Glomerular visceral epithelial cell (primary cell): Measurements from ENCODE around the gene KSR2.

Source experiments
- DNase-seq: peaks from one replicate; pipeline ENCODE4 v3.0.0-alpha.2; 2016; ENCODE audit errors: extremely low spot score

KSR2 gene

DNA sequence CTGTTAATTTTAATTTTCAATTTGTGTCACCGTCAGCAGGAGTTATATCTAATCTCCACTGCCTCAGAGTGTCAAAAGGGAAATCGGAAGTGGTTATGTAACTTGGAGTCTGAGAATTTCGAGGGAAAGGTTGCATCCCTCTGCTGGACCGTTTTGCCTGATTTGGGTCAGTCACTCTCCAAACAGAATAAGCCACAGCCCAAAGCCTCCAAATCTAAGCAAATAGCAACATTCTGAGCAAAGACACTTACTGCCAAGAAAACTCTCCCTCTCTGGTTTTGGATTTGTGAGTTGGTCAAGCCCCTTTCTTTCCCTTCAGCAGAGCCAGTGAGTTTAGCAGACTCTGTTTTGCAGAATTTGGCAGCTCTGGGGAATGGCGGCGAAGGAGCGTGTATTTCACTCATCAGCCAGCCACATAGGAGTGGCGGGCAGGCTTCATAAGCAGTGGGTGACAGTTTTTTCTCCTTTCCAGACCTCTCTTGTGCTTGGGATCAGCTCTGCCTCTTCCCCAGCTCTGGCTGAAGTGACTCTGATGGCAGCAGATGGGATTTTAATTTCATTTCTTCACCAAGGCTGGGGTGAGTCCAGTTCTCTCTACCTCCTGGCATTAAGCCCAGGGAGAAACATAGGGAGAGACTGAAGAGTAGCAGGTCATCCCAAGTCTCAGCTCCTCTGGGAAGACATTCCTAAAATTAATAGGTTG lies 388.6 kb downstream of the KSR2 start:
- DNase-seq, result no peak

DNA sequence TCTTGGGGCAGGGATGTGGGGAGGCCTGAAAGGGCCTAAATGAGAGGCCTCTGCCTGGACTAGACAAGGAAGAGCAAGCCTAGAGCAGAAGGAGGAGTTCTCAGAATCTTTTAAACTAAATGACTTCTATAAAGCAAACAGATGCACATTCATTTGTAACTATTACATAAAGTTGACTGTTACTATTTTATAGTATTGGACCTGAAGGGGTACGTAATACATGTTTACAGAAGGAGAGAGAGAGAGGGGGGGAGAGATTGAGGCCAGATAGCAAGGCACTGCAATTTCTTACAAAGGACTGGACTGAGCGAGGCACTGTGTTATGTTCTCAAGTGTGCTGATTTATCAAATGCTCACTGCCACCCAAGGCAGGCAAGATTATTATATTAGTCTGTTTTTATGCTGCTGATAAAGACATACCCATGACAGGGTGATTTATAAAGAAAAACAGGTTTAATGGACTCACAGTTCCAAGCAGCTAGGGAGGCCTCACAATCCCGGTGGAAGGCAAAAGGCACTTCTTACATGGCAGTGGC lies 391.6 kb downstream of the KSR2 start:
- no peak for DNase-seq

DNA sequence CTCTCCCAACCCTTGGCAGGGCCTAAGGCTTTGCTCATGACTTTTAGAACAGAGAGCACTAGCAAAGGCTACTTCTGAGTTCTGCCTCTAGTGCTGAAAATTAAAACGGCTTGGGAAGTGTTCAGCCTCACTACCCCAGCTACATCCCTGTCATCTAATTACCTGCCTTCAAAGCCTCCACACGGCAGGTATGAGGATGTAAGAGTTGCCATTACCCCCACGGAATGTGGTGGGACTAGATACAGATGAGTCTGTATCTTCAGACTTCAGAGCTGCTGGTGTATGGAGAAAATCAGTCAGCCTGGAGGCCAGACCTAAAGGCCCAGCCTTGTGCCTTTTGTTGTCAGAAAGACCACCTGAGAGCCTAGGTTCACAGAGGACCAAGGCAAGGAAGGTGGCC lies 392.7 kb downstream of the KSR2 start:
- DNase-seq, result no peak

DNA sequence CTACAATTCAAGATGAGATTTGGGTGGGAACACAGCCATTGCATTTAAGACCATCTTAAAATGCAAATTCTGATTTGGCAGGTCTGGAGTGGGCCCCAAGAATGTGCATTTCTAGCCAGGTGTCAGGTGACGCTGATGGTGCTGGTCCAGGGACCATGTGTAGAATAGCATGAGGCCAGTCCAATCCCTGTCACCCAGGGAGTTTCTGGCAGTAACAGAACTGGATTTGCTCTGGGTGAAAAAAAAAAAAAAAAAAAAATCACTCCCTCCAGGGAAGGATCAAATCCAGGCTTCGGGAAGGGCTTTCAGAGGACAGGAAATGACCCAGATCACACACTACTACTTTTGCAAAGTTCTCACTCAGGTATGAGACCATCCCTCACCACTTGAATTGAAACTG lies 394.1 kb downstream of the KSR2 start:
- DNase-seq, result no peak

DNA sequence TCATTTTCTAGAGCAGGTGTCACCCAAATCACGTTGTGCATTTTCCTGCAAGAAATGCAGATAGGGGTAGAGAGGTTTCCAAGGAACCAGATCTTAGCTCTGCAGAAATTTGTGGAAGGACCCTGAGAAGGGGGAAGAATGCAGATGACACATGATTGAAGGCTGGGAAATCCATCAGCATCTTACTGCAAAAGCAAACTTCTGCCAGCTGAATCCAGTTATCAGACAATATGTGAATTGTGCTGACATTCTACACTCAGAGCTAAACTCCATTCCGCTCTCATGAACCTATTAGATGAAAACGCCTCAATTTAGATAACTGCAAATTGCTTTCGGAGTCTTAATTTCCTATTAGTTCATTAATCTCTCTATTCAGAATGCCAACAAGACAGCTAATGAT lies 396.0 kb downstream of the KSR2 start:
- no peak for DNase-seq

DNA sequence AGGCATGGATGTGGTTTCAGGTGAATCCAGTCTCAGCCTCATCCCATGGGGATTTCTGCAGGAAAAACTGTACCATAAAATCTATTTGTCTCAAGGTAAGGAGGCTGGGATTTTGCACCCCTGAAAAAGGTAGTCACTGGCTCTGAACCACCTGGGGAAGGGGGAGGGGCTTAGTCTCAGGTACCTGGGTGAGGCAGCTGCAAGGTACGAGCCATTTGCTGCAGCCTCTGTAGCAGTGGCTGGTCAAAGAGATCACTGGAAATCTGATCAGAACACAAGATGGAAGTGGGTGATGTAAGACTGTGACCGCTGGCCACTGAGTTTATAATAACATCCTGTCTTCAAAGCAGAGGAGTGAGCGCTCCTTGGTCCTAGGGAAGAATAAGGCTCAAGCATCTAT lies 397.5 kb downstream of the KSR2 start:
- DNase-seq, result no peak

DNA sequence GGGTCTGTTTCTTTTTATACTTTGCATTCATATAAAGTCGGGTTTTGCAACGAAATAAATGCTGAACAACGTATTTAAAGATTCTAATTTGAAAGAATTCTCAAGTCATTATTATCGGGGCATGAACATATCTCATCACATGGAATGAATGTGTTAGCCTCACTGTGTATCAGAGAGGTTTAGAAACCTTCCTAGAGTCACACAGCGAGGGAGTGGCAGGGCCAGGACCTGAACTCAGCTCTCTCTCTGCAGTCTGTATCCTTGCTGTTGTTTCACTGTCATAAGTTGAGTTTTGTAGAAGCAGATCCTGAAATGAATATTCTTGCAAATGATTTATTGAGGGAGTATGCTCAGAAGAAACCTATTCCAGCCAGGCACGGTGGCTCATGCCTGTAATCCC lies 398.2 kb downstream of the KSR2 start:
- no peak for DNase-seq

DNA sequence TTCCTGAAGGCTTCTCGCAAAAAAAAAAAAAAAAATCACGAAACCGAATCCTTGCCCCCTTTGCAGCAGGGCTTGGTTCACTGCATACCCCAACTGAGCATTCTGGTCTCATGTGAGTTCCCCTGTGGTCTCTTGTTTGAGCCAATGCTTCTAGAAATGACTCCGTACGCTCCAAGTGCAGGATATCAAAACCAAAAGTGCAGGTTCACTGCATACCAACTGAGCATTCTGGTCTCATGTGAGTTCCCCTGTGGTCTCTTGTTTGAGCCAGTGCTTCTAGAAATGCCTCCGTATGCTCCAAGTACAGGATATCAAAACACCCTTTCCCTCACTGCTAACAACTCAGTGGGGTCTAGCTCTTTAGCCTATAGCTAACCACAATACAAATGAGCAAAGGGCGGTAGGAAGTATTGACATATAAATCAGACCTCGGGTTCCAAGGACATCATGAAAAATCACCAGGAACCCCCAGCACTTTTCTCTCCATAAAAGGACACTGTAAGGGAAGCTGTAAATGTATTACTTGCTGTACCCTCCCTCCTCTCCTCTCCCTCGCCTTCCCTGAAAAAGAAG lies 401.1 kb downstream of the KSR2 start:
- DNase-seq, result no peak

DNA sequence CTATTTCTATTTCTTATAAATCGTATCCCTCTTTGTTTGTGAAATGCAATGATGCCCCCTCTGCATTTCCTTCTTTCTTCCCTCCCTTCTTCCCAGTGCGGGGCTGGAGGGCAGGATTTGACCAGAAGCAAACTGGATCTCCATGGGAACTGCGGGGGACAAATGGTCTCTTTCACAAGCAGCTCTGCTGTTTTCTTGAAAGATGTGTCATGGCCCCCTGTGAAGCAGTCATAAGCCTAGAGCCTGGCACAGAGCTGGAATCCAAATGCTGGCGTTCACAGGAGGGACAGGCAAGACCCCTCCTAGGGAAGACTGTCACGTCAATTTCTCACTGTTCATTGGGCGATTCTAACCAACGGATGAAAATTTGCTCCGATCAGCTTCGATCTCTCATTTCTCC lies 403.9 kb downstream of the KSR2 start:
- DNase-seq, result no peak

DNA sequence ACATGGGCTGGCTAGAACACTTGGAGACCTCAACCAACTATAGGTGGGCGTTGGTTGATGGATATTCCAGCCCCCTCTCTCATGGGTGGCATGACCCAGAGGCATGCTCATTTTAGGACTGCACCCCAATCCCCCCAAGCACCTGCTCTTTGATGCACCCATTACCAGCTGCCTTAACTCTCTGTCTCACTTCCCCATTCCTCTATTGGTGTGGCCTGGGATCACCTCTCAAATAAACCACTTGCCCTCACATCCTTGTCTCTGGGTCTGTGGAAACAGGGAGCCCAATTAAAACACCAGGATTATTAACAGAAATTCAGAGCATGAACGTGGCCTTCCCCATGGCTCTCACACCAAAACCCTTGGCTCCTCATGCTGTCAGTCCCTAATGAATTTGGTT lies 405.1 kb downstream of the KSR2 start:
- no peak for DNase-seq

DNA sequence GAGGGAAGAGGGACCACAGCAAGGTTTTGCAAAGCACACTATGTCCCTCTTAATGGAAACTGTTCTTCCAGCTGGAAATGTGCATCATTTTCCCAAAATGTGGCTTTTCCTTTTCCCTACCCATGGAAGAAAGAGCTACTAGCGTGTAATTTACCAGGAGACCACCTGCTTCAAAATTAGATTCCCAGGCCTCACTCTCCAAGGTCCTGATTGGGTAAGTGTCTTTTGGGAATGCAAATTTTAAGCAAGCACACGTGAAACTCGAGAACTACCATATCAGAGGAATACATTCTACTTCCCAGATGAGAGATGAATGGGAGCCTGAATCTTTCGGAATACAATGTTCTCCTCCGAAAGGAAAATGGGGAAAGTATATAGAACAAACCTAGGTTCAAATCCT lies 405.8 kb downstream of the KSR2 start:
- no peak for DNase-seq

DNA sequence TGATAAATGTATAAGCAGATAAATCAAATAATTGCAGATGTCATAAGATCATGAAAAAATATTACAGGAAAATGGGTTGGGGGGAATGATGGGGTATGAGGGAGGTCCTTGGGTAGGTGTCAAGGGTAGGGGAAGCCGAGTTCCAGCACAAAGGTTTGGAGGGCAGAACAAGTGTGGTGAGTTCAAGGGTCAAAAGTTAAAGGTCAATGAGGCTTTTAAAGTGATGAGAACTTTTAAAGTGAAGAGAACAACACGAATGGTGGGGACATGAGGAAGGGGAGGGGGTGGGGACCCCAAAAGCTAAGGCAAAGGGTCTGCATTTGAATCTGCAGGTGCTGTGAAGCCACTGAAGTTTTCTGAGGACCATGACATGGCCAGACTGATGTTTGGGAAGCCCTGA lies 406.8 kb downstream of the KSR2 start:
- DNase-seq, result no peak

DNA sequence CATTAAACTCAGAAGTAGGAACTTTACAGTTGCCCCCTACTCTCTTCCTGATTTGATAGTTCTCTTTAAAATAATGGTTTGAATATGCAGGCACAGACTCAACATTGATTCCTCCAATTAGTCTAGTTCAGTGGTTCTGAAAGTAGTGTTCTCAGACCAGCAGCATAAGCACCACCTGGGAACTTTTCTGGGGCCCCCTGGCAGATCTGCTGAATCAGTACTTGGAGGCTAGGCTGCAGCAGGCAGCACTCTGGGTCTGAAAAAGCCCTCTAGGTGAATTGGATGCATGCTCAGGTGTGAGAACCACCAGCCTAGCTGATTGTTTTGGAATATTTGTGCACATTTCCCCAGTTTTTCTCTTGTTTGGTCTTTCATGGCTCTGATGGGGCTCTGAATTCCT lies 408.8 kb downstream of the KSR2 start:
- no peak for DNase-seq

DNA sequence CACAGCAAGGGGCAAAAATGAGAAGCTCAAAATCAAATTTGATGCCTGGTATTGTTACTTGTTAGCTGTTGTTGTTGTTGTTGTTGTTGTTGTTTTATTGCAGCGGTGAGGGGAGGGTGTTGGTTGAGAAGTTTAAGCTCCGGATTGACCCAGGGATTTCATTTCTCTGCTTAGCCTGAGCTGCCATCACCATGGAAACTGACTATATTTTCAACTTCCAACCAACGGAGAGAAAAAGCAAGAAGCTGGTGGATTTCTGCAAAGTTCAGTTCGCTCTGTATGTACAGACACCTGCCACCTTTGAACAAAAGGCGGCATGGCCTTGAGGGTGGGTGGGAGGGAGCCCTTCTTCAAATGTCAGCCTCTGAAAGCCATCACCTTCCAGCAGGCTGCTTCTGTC lies 412.9 kb downstream of the KSR2 start:
- no peak for DNase-seq

DNA sequence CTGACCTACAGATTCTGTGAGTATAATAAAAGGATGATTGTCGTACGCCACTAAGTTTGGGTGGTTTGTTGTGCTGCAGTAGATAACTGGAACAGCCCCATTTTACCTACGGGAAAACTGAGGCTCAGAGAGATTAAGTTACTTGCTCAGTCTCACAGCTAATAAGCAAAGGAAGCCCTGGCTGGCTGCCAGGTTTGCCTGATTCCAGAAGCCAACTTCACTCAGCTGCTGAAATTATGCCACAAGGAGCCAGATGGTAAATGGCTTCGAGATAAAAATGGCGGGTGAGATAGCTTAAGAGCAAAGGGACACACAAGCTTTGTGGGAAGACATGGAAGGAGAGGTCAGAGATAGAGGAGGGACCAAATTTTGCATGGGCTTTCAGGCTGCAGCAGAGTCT lies 415.8 kb downstream of the KSR2 start:
- DNase-seq, result no peak

DNA sequence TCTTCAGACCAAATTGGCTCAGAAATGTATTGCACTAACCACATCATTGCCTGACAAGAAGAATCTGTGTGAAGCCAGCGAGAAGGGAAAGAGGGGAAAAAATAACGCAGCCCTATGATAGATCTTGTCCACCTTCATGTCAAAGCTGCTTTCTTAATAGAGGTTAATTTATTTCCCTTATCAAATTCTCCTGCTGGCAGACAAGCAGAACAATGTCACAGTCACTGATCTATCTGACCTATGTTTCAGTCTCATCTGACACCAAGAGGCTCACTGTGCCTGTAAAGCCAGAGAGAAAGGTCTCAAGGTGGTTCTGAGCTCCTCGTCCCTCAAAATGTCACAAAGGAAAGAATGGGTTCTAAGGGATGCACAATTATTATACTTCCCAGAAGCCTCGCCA lies 417.1 kb downstream of the KSR2 start:
- DNase-seq, result no peak

DNA sequence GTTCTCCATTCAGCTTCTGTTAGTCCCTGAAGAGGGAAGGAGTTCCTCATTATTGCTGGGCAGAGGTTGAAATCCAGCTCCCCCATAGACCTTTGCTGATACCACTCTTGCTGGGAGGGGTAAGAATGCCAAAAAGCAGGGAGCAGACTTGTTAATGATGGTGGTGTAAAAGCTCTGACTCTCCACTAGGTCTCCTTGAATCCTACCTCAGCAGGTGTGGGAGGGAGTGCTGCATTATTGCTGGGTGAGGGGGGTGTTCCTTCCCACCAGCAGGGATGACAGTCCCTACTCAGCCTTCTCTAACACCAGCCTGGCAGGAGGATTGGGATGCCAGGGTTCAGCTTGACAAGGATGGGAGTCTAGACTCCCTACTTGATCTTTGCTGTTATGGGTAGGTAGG lies 421.6 kb downstream of the KSR2 start:
- DNase-seq, result no peak

DNA sequence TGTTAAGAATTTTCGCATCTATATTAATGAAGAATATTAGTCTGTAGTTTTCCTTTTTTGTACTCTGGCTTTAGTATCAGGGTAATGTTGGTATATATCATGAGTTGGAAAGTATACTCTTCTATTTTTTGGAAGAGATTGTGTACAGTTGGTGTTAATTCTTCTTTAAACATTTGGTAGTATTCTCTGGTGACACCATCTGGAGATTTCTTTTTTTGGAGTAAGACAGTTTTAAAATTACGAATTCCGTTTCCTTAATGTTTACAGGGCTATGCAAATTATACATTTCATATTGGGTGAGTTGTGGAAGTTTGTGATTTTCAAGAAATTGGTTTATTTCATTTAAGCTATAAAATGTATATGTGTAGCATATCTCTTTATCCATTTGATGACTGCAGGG lies 423.6 kb downstream of the KSR2 start:
- no peak for DNase-seq

DNA sequence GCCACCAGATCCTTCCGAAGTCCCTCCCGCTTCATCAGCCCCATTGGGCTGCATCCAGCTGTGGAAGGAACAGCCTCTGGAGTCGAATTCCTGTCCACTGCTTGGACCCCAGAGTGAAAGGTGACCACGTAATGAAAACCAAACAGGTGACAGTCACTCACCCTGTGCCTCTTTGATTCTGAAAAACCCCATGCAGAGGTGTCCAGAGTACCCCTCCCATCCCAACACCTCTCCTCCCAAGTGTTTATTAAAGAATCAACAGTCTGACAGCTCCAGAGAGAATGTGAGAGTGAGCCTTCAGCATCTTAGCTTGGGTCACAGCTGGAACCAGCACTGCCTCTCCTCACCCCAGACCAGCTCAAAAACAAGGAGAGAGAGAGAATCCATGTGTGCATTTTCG lies 428.8 kb downstream of the KSR2 start:
- no peak for DNase-seq

DNA sequence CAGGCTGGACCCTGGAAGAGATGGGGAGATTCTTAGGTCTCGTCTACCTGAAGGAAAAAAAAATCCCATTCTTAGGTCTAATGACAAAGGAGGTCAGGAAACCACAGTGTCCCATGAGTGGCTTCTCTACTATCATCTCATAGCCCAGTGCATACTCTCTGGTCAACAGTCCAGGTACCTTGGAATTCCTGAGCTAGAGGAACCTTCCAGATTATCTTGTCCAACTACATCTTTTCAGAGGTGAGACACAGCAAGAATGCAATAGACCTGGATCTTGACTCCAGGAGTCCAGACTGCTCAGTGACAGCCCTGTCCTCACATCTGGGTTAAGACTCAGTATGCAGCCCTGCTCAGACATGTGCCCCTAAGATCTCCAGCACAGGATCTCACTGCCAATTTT lies 429.9 kb downstream of the KSR2 start:
- DNase-seq, result no peak

DNA sequence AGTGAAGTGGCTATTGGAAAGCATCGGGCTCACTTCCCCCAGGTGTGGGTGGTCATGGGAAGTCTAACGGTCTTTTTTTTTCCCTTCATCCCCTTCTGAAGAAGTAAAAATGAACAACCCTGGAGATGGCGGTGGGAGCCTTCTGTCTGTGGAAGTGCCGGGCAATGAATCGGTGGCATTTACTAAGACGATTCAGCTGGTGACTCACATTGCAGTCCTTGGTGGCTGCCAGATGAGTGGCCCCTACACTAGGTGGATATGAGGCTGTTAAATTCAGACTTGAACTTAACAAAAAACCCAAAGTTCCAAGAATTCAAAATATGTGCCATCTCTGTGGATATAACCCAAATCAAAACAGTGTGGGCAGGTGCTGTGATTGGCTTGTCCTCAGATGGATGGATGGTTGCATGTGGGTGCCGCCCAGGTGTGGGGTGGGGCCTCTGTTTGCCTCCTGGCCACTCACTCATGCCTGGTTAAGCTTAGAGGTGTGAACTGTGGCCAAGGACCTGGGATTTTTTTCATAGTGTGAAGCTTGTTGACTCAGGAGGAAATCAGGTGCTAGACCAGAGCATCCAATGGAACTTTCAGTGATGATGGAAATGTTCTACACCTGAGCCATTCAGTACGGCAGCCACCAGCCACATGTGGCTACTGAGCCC lies 430.6 kb downstream of the KSR2 start:
- no peak for DNase-seq

DNA sequence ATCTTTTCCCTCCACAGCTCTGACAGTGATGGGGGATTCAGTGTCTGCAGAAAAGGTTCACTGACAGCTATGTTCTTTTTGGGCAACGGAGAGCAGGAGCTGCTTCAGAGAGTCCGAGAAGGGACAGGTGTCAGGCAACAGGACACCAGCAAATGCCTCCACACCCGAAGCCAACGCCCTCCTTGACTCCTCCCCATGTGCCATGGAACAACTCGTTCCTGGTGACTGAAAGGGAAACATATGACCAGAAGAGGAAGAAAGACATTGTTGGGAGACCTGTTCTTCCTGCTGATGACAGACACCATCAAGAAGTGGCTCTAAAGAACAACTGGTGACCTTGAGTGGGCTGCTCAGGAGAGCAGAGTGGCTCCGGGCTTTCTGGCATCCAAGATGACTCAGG lies 435.1 kb downstream of the KSR2 start:
- DNase-seq, result no peak

DNA sequence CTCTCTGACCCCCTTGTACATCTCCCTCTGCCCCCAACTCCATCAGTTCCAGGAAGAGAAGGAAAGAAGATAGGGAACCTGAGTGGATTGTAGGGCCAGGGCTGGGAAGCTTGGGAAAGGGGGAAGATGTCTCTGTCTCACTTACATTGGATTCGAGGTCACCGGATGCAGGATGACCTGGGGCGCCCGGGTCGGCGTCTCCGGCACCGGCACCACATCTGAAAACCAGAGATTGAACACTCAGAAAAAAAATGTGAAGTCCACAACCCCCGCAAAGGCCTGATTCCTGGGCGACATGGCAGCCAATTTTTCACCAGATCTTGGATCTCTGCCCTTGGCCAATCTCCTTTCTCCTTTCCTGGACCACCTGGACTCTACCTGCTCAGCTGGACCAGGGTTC lies 438.0 kb downstream of the KSR2 start:
- no peak for DNase-seq
